Esophagus muscularis mucosa (tissue), 4 donors: ENCODE data around the gene LBHD2.

Experiments
- EP300 ChIP-seq: sonication (generic); formaldehyde crosslinking; IDR thresholded peaks from one replicate; pipeline ENCODE4 v1.6.1; 2017; ENCODE audit warnings: antibody characterized with exemption
- POLR2AphosphoS5 ChIP-seq, 2 donors: sonication (generic); formaldehyde crosslinking; IDR thresholded peaks; one replicate each; pipeline ENCODE4 v1.6.1; 2017; ENCODE audit warnings: antibody characterized with exemption in 2 of 2
- TF ChIP-seq, protein P1 (sequence below), 3 experiments: fragments of 200-600 bp in 2 of 3; fragments of 450-650 bp in 1 of 3; sonication (generic) in 2 of 3; IDR thresholded peaks; one replicate each; pipeline ENCODE4 v1.5.1; 2017 to 2019; ENCODE audit warnings: antibody characterized with exemption in 3 of 3, mild to moderate bottlenecking in 2 of 3, moderate library complexity in 1 of 3

DNA sequence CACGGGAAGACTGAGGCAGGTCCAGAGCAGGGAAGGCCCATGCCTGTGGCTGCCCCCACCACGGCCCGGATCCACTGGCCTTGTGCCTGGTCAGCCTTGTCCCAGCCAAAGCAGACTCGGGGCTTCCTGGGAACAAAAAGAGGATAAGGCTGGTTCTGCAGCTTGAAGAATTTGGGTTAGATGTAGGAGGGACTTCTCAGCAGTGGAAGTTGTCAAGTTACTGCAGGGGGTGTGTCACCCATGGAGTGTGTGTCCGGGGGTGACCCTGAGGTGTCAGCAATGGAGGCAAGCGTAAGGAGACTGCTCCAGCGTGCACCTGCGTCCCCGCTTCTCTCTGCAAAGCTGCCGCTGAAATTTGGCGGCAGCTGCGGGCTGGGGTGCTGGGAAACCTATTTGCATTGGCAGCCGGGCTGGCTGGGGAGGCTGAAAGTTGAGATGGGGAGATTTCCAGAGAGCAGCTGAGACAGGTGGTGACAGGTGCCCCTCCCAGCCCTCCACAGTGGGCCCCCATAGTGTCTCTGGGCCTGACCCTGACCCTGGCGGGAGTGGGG is 26.7 kb downstream of the LBHD2 start:
- TF ChIP-seq EP300: no peak
- TF ChIP-seq, protein P1, sequence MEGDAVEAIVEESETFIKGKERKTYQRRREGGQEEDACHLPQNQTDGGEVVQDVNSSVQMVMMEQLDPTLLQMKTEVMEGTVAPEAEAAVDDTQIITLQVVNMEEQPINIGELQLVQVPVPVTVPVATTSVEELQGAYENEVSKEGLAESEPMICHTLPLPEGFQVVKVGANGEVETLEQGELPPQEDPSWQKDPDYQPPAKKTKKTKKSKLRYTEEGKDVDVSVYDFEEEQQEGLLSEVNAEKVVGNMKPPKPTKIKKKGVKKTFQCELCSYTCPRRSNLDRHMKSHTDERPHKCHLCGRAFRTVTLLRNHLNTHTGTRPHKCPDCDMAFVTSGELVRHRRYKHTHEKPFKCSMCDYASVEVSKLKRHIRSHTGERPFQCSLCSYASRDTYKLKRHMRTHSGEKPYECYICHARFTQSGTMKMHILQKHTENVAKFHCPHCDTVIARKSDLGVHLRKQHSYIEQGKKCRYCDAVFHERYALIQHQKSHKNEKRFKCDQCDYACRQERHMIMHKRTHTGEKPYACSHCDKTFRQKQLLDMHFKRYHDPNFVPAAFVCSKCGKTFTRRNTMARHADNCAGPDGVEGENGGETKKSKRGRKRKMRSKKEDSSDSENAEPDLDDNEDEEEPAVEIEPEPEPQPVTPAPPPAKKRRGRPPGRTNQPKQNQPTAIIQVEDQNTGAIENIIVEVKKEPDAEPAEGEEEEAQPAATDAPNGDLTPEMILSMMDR (IDR thresholded peaks at IDR 0.05): no peak
- TF ChIP-seq POLR2AphosphoS5 (IDR thresholded peaks at IDR 0.05): no peak
